CD4-positive, CD25-positive, alpha-beta regulatory T cell (primary cell): Measurements from ENCODE around the gene SCEL. TPM values are rescaled to one million over a fixed set of nuclear protein-coding genes. Genes with fewer than 3 reads are reported as not detected.
A peak's percentile ranks its signal among the peaks of the same experiment; 100 is the strongest.

ENCODE experiments used
- ATAC-seq, 2 donors: fragments of 150-1000 bp; cut with Tn5 transposase; one replicate each; pipeline ENCODE4 v1.10.0; 2021; ENCODE audit warnings: low read depth in 2 of 2, moderate number of reproducible peaks in 2 of 2, moderate library complexity in 1 of 2
- DNase-seq, 3 donors: peaks; one replicate each; pipeline versions ENCODE4 v3.0.0 to v3.0.0-alpha.2; 2012 to 2022; ENCODE audit warnings: mixed read lengths in 1 of 3
- H3K27ac ChIP-seq: one replicate; pipeline ENCODE4 v1.7.0; 2013; ENCODE audit warnings: mild to moderate bottlenecking, low read length; ENCODE audit not compliant: insufficient read depth, poor library complexity, severe bottlenecking
- H3K27me3 ChIP-seq: one replicate; pipeline ENCODE4 v1.7.0; 2013; ENCODE audit warnings: low read length; ENCODE audit not compliant: control insufficient read depth, insufficient read depth
- H3K36me3 ChIP-seq: one replicate; pipeline ENCODE4 v1.7.0; 2013; ENCODE audit warnings: mild to moderate bottlenecking, low read length, moderate library complexity; ENCODE audit not compliant: control insufficient read depth, insufficient read depth
- H3K4me1 ChIP-seq: 2 replicates; pipeline ENCODE4 v1.7.0; 2013; ENCODE audit warnings: mild to moderate bottlenecking, low read length; ENCODE audit not compliant: insufficient read depth, control insufficient read depth, poor library complexity, severe bottlenecking
- H3K4me3 ChIP-seq: one replicate; pipeline ENCODE4 v1.7.0; 2013; ENCODE audit warnings: low read depth, mild to moderate bottlenecking, low read length, moderate library complexity
- H3K9me3 ChIP-seq, 2 experiments: 1 replicate in 1 of 2; 2 replicates in 1 of 2; pipeline ENCODE4 v1.7.0; 2013; ENCODE audit warnings: low read length in 2 of 2, mild to moderate bottlenecking in 1 of 2, moderate library complexity in 1 of 2; ENCODE audit not compliant: control insufficient read depth in 2 of 2
- H3K27ac Mint-ChIP-seq, 3 donors: one replicate each; pipeline ENCODE4 v1.8.0; 2020 to 2022; ENCODE audit warnings: mild to moderate bottlenecking in 3 of 3, mixed read lengths in 3 of 3, moderate library complexity in 2 of 3
- H3K27me3 Mint-ChIP-seq: one replicate; pipeline ENCODE4 v1.8.0; 2022; ENCODE audit warnings: mild to moderate bottlenecking, mixed read lengths
- H3K36me3 Mint-ChIP-seq: one replicate; pipeline ENCODE4 v1.8.0; 2020; ENCODE audit warnings: mixed read lengths
- H3K4me1 Mint-ChIP-seq, 4 donors: one replicate each; pipeline ENCODE4 v1.8.0; 2020 to 2022; ENCODE audit warnings: mixed read lengths in 4 of 4, mild to moderate bottlenecking in 1 of 4
- H3K4me3 Mint-ChIP-seq, 4 donors: one replicate each; pipeline ENCODE4 v1.8.0; 2020 to 2022; ENCODE audit warnings: mild to moderate bottlenecking in 4 of 4, mixed read lengths in 4 of 4, moderate library complexity in 3 of 4
- H3K9me3 Mint-ChIP-seq, 7 donors: one replicate each; pipeline ENCODE4 v1.8.0; 2020 to 2022; ENCODE audit warnings: mixed read lengths in 7 of 7, mild to moderate bottlenecking in 3 of 7, moderate library complexity in 2 of 7
- polyA plus RNA-seq, 4 donors: library from polyadenylated mRNA; unstranded; fragments of 300-500 nt; fragmentation: Illumina TruSeq; gene quantifications; one replicate each; pipeline ENCODE4 v1.2.3, GENCODE V29; 2021
- total RNA-seq: library from RNA; stranded (reverse); gene quantifications from one replicate; pipeline ENCODE4 v1.2.3, GENCODE V29; 2022

The SCEL gene
- total and polyA plus RNA-seq, 5 donors from 2014 or later, result not detected

GRCh38 chr13:77522444-77522843, 13.1 kb upstream of the SCEL start:
- Mint-ChIP-seq H3K9me3 (peaks cover 0 to 1% (median 0%) of the 10 kb centered on the region in 7 donors), H3K36me3 (no peaks in the 10 kb centered on the region), H3K4me3 (no peak overlapping the region), H3K27me3 (peaks cover 9% of the 10 kb centered on the region), H3K4me1 (no peaks in the 10 kb centered on the region), H3K27ac (no peak overlapping the region)
- H3K4me1 ChIP-seq, result no peaks in the 10 kb centered on the region
- no peak overlapping the region for H3K4me3 ChIP-seq
- no peak overlapping the region for H3K27ac ChIP-seq
- no peaks in the 10 kb centered on the region for H3K36me3 ChIP-seq
- H3K9me3 ChIP-seq, result no peaks in the 10 kb centered on the region
- no peak for DNase-seq
- no peak for ATAC-seq
- peaks cover 7% of the 10 kb centered on the region for H3K27me3 ChIP-seq

GRCh38 chr13:77523386-77523785, 12.1 kb upstream of the SCEL start:
- H3K27ac Mint-ChIP-seq, result no peak overlapping the region
- Histone ChIP-seq H3K27me3 (peaks cover 7% of the 10 kb centered on the region), H3K4me1 (no peaks in the 10 kb centered on the region), H3K36me3 (no peaks in the 10 kb centered on the region), H3K27ac (no peak overlapping the region), H3K4me3 (no peak overlapping the region), H3K9me3 (no peaks in the 10 kb centered on the region)
- H3K4me3 Mint-ChIP-seq, result no peak overlapping the region
- ATAC-seq, result no peak
- H3K4me1 Mint-ChIP-seq, result no peaks in the 10 kb centered on the region
- H3K9me3 Mint-ChIP-seq, result peaks cover 0 to 1% (median 0%) of the 10 kb centered on the region in 7 donors
- H3K27me3 Mint-ChIP-seq, result peaks cover 9% of the 10 kb centered on the region
- no peaks in the 10 kb centered on the region for H3K36me3 Mint-ChIP-seq
- no peak for DNase-seq

- H3K4me1 ChIP-seq, result no peaks in the 10 kb centered on the region
- Mint-ChIP-seq H3K9me3 (peaks cover 0 to 1% (median 0%) of the 10 kb centered on the region in 7 donors), H3K4me1 (no peaks in the 10 kb centered on the region), H3K27me3 (peaks cover 9% of the 10 kb centered on the region), H3K4me3 (no peak overlapping the region), H3K27ac (no peak overlapping the region), H3K36me3 (no peaks in the 10 kb centered on the region)
- no peak overlapping the region for H3K27ac ChIP-seq
- no peak for ATAC-seq
- H3K27me3 ChIP-seq, result peaks cover 7% of the 10 kb centered on the region
- H3K4me3 ChIP-seq, result no peak overlapping the region
- H3K36me3 ChIP-seq, result no peaks in the 10 kb centered on the region
- DNase-seq, result no peak
- H3K9me3 ChIP-seq, result no peaks in the 10 kb centered on the region
Observed at GRCh38 chr13:77523834-77524728, 11.4 kb upstream of the SCEL start.

- no peak for ATAC-seq
- peaks cover 0 to 2% (median 0%) of the 10 kb centered on the region in 7 donors for H3K9me3 Mint-ChIP-seq
- no peaks in the 10 kb centered on the region for H3K9me3 ChIP-seq
Observed at GRCh38 chr13:77528414-77528813, 7.1 kb upstream of the SCEL start.

GRCh38 chr13:77528834-77529500, 6.5 kb upstream of the SCEL start:
- ATAC-seq (no peak), DNase-seq (no peak)
- peaks cover 4% of the 10 kb centered on the region for H3K27me3 Mint-ChIP-seq
- H3K36me3 Mint-ChIP-seq, result no peaks in the 10 kb centered on the region
- H3K36me3 ChIP-seq, result no peaks in the 10 kb centered on the region
- no peak overlapping the region for H3K27ac ChIP-seq
- no peaks in the 10 kb centered on the region for H3K9me3 ChIP-seq
- no peak overlapping the region for H3K4me3 Mint-ChIP-seq
- no peaks in the 10 kb centered on the region for H3K4me1 ChIP-seq
- H3K9me3 Mint-ChIP-seq, result peaks cover 0 to 2% (median 0%) of the 10 kb centered on the region in 7 donors
- no peak overlapping the region for H3K4me3 ChIP-seq
- peak overlapping the region in 1 of 3 donors; percentile 11 for H3K27ac Mint-ChIP-seq
- no peaks in the 10 kb centered on the region for H3K4me1 Mint-ChIP-seq
- peaks cover 2% of the 10 kb centered on the region for H3K27me3 ChIP-seq

More at GRCh38 chr13:77528414-77528813, 7.1 kb upstream of the SCEL start:
- Histone ChIP-seq H3K27ac (no peak overlapping the region), H3K4me3 (no peak overlapping the region), H3K36me3 (no peaks in the 10 kb centered on the region), H3K4me1 (no peaks in the 10 kb centered on the region), H3K27me3 (peaks cover 5% of the 10 kb centered on the region)
- no peak for DNase-seq
- Mint-ChIP-seq H3K36me3 (no peaks in the 10 kb centered on the region), H3K27me3 (peaks cover 4% of the 10 kb centered on the region), H3K27ac (peak overlapping the region in 1 of 3 donors; percentile 11), H3K4me1 (no peaks in the 10 kb centered on the region), H3K4me3 (no peak overlapping the region)

- no peak overlapping the region for H3K4me3 ChIP-seq
- no peak overlapping the region for H3K4me3 Mint-ChIP-seq
- no peak overlapping the region for H3K27ac ChIP-seq
- no peaks in the 10 kb centered on the region for H3K9me3 ChIP-seq
- no peaks in the 10 kb centered on the region for H3K36me3 Mint-ChIP-seq
- peaks cover 2% of the 10 kb centered on the region for H3K27me3 ChIP-seq
- H3K27me3 Mint-ChIP-seq, result peaks cover 4% of the 10 kb centered on the region
- no peaks in the 10 kb centered on the region for H3K4me1 ChIP-seq
- no peak overlapping the region for H3K27ac Mint-ChIP-seq
- no peaks in the 10 kb centered on the region for H3K36me3 ChIP-seq
- ATAC-seq, result no peak
- no peak for DNase-seq
- peaks cover 0 to 2% (median 0%) of the 10 kb centered on the region in 7 donors for H3K9me3 Mint-ChIP-seq
- no peaks in the 10 kb centered on the region for H3K4me1 Mint-ChIP-seq
Observed at GRCh38 chr13:77529501-77529840, 6.0 kb upstream of the SCEL start.

- Mint-ChIP-seq H3K4me1 (no peaks in the 10 kb centered on the region), H3K27me3 (no peaks in the 10 kb centered on the region), H3K27ac (no peak overlapping the region), H3K36me3 (no peaks in the 10 kb centered on the region), H3K9me3 (peaks cover 0 to 2% (median 0%) of the 10 kb centered on the region in 7 donors), H3K4me3 (no peak overlapping the region)
- no peak for DNase-seq
- ATAC-seq, result no peak
- peaks cover 5% of the 10 kb centered on the region for H3K27me3 ChIP-seq
- no peaks in the 10 kb centered on the region for H3K9me3 ChIP-seq
- no peaks in the 10 kb centered on the region for H3K36me3 ChIP-seq
- no peaks in the 10 kb centered on the region for H3K4me1 ChIP-seq
- H3K4me3 ChIP-seq, result no peak overlapping the region
- H3K27ac ChIP-seq, result no peak overlapping the region
Observed at GRCh38 chr13:77530875-77531274, 4.6 kb upstream of the SCEL start.
